K562 (cell line): Measurements from ENCODE around the gene SHISA4. TPM values are rescaled to one million over a fixed set of nuclear protein-coding genes. Genes with fewer than 3 reads are reported as not detected.

ENCODE experiments used
- ATF2 ChIP-seq: sonication (generic); formaldehyde crosslinking; IDR thresholded peaks from 2 replicates; pipeline ENCODE4 v1.8.1; 2022; ENCODE audit warnings: missing genetic modification reagents
- CHCHD3 ChIP-seq: fragments of 250-450 bp; sonication (Bioruptor Pico); IDR thresholded peaks from 2 replicates; pipeline ENCODE4 v2.1.2; 2022; ENCODE audit warnings: mild to moderate bottlenecking
- DDX20 ChIP-seq: fragments of 450-650 bp; IDR thresholded peaks from 2 replicates; pipeline ENCODE4 v1.6.1; 2016; ENCODE audit warnings: missing genetic modification characterization, low read depth, mild to moderate bottlenecking, missing compliant biosample characterization, moderate library complexity
- E2F6 ChIP-seq, 2 experiments: IDR thresholded peaks; 2 replicates each; pipeline ENCODE4 v1.6.1; 2011; ENCODE audit warnings: borderline replicate concordance in 1 of 2, control low read depth in 1 of 2, low read depth in 1 of 2, low read length in 1 of 2, mild to moderate bottlenecking in 1 of 2, mixed read lengths in 1 of 2, moderate library complexity in 1 of 2; ENCODE audit not compliant: insufficient read depth in 1 of 2, insufficient read length in 1 of 2, poor library complexity in 1 of 2, severe bottlenecking in 1 of 2; ENCODE audit errors: extremely low read depth in 1 of 2
- ELF2 ChIP-seq: fragments of 250-450 bp; sonication (Bioruptor Pico); IDR thresholded peaks from 2 replicates; pipeline ENCODE4 v1.5.0; 2021; ENCODE audit warnings: mild to moderate bottlenecking
- KAT2B ChIP-seq: IDR thresholded peaks from one replicate; pipeline ENCODE4 v1.6.1; 2012; ENCODE audit warnings: low read depth, mild to moderate bottlenecking, control low read depth, inconsistent platforms, low read length, moderate library complexity
- MCM2 ChIP-seq: fragments of 450-650 bp; IDR thresholded peaks from 2 replicates; pipeline ENCODE4 v1.6.1; 2017; ENCODE audit warnings: low read depth, mild to moderate bottlenecking
- NKRF ChIP-seq: fragments of 450-650 bp; IDR thresholded peaks from 2 replicates; pipeline ENCODE4 v1.6.1; 2016; ENCODE audit warnings: borderline replicate concordance
- RBFOX2 ChIP-seq: fragments of 200-400 bp; formaldehyde crosslinking; IDR thresholded peaks from 2 replicates; pipeline ENCODE4 v1.6.1; 2017; ENCODE audit warnings: low read depth, mild to moderate bottlenecking, low read length, moderate library complexity
- SMAD4 ChIP-seq: fragments of 250-450 bp; sonication (Bioruptor Pico); conservative IDR thresholded peaks from 2 replicates; pipeline ENCODE4 v1.8.0; 2021; ENCODE audit warnings: inconsistent platforms, mild to moderate bottlenecking, moderate library complexity
- SNAPC5 ChIP-seq: fragments of 250-450 bp; sonication (Bioruptor Pico); IDR thresholded peaks from 2 replicates; pipeline ENCODE4 v1.8.0; 2021; ENCODE audit warnings: moderate library complexity, mild to moderate bottlenecking, inconsistent platforms
- THRA ChIP-seq: fragments of 450-650 bp; IDR thresholded peaks from 2 replicates; pipeline ENCODE4 v1.6.1; 2017; ENCODE audit warnings: mild to moderate bottlenecking, moderate library complexity
- ZBTB43 ChIP-seq: sonication (generic); formaldehyde crosslinking; IDR thresholded peaks from 2 replicates; pipeline ENCODE4 v1.8.0; 2023; ENCODE audit warnings: mild to moderate bottlenecking, missing genetic modification reagents
- ZNF174 ChIP-seq: fragments of 250-450 bp; sonication (Bioruptor Pico); IDR thresholded peaks from 2 replicates; pipeline ENCODE4 v1.4.0; 2020; ENCODE audit warnings: mild to moderate bottlenecking
- ZNF41 ChIP-seq: fragments of 250-450 bp; sonication (Bioruptor Pico); conservative IDR thresholded peaks from 2 replicates; pipeline ENCODE4 v1.4.0; 2020; ENCODE audit warnings: mild to moderate bottlenecking
- ZNF449 ChIP-seq: fragments of 250-450 bp; sonication (Bioruptor Pico); IDR thresholded peaks from 2 replicates; pipeline ENCODE4 v1.8.0; 2022; ENCODE audit warnings: moderate library complexity, mild to moderate bottlenecking, inconsistent platforms
- ZNF551 ChIP-seq: fragments of 250-450 bp; sonication (Bioruptor Pico); IDR thresholded peaks from 2 replicates; pipeline ENCODE4 v1.5.0; 2021; ENCODE audit warnings: mild to moderate bottlenecking, moderate library complexity
- ZNF695 ChIP-seq: fragments of 450-650 bp; formaldehyde crosslinking; IDR thresholded peaks from 2 replicates; pipeline ENCODE4 v1.4.0; 2020; ENCODE audit warnings: mild to moderate bottlenecking, moderate library complexity
- polyA plus RNA-seq, 8 experiments: library from polyadenylated mRNA; depleted of rRNA in 4 of 8; stranded (reverse) in 5 of 8; unstranded in 3 of 8; fragments of >200 nt; fragmentation: Nextera tagmentation in 2 of 8; fragmentation: Illumina TruSeq in 1 of 8; extraction: Ambion mirVana in 2 of 8; extraction: Trizol in 1 of 8; gene quantifications; 2 replicates each; pipeline versions ENCODE4 v1.2.1 to v1.2.3, GENCODE V29; 2011 to 2014; ENCODE audit warnings: inconsistent platforms in 1 of 8, missing spikeins in 1 of 8
- total RNA-seq, 7 experiments: library from RNA; depleted of rRNA in 6 of 7; stranded (reverse); fragments of >200 nt in 6 of 7; fragmentation: Illumina TruSeq in 2 of 7; extraction: Trizol in 2 of 7; gene quantifications; 2 replicates each; pipeline versions ENCODE4 v1.2.1 to v1.2.3, GENCODE V29; 2011 to 2021; ENCODE audit warnings: low replicate concordance in 1 of 7

SHISA4 gene
- total and polyA plus RNA-seq, 9 of the 15 experiments (the other 6 are each of a cell fraction or from before 2014, with no cell fraction given) = 0.15 to 0.95 (median 0.68) TPM; not detected in 2

GRCh38 chr1:201941420-201942128 lies 52.9 kb downstream of the SHISA4 start (continued):
- TF ChIP-seq ZNF449 (CRISPR knock-in tag) = no peak
- no peak for TF ChIP-seq ATF2 (CRISPR knock-in tag)
- TF ChIP-seq ZNF551 (CRISPR knock-in tag) = no peak
- TF ChIP-seq SMAD4 (CRISPR knock-in tag) = peak; percentile 83; the same call in 1 of the 2 replicates
- TF ChIP-seq SNAPC5 (CRISPR knock-in tag) = no peak
- TF ChIP-seq KAT2B = no peak
- TF ChIP-seq ELF2 (CRISPR knock-in tag) = peak; percentile 47; the same call in 1 of the 2 replicates
- peak in 1 of 2 experiments; percentile 48 for TF ChIP-seq E2F6 (IDR thresholded peaks at IDR 0.05; ENCODE audit: borderline replicate concordance in 1 of 2, extremely low read depth in 1 of 2, insufficient read depth in 1 of 2, insufficient read length in 1 of 2, low read depth in 1 of 2, low read length in 1 of 2, poor library complexity in 1 of 2, severe bottlenecking in 1 of 2)
- TF ChIP-seq ZBTB43 = no peak
- peak; percentile 62 for TF ChIP-seq RBFOX2
- TF ChIP-seq THRA = no peak
- no peak for TF ChIP-seq NKRF
- TF ChIP-seq DDX20 (tag) = no peak
- TF ChIP-seq CHCHD3 (CRISPR knock-in tag) = no peak
- no peak for TF ChIP-seq ZNF41 (CRISPR knock-in tag)
- no peak for TF ChIP-seq MCM2
- TF ChIP-seq ZNF695 (CRISPR knock-in tag) = no peak
- no peak for TF ChIP-seq ZNF174 (CRISPR knock-in tag)
